ENCODE measurements around the gene AVPI1. TPM values are rescaled to one million over a fixed set of nuclear protein-coding genes. Genes with fewer than 3 reads are reported as not detected.

Gene AVPI1
- total and polyA plus RNA-seq, 2 of the 13 experiments (the other 11 are each of a cell fraction or from before 2014, with no cell fraction given) = 39.8 to 61.2 TPM

- Histone ChIP-seq H3K9me3 (ENCODE audit: low read length) (no peaks in the 10 kb centered on the region), H3K36me3 (replicated peaks in 1 of 2; ENCODE audit: control insufficient read depth in 1 of 2, insufficient read depth in 2 of 2, low read length in 2 of 2) (peaks cover 0 to 7% of the 10 kb centered on the region in 2 experiments; a peak in 2 of 5 replicates), H3K4me1 (ENCODE audit: insufficient read depth, low read length) (peaks cover 59% of the 10 kb centered on the region), H4K20me1 (ENCODE audit: insufficient read depth, low read length) (peaks cover 20% of the 10 kb centered on the region), H2AFZ (ENCODE audit: low read length) (no peak overlapping the region), H3K27me3 (ENCODE audit: control insufficient read depth in 1 of 2, insufficient read depth in 2 of 2, low read length in 2 of 2) (no peaks in the 10 kb centered on the region; a peak in 1 of 5 replicates), H3K4me2 (ENCODE audit: low read depth, low read length) (peak overlapping the region; percentile 93), H3K4me3 (replicated peaks in 1 of 3; ENCODE audit: insufficient read depth in 1 of 3, low read depth in 2 of 3, low read length in 3 of 3) (peak overlapping the region; percentile 91 to 97 (median 95)), H3K9ac (ENCODE audit: insufficient read depth, low read depth, low read length) (peak overlapping the region; percentile 96), H3K79me2 (ENCODE audit: insufficient read depth, low read length) (peaks cover 55% of the 10 kb centered on the region), H3K27ac (ENCODE audit: extremely low read length, insufficient read depth, low read length) (peak overlapping the region; percentile 92)
- FAIRE-seq = no peak
- no CpG with 5 or more reads among the region's 2 CpGs for whole genome bisulfite sequencing (ENCODE audit: low lambda C conversion rate)
- BruUV-seq (replicated peaks) = TSS peak; percentile 45
- ATAC-seq = peak; percentile 55
- in situ Hi-C loops (cut with HindIII; ENCODE audit: extremely low pct_ligation_motif_present, low pct_unique_long_range_greater_than_20kb) = no loop called here
- CTCF ChIA-PET (ENCODE audit: low intra/inter-chr PET ratio, low total read pairs) = interaction anchor here (2.1 kb wide), 1 partner anchor 16 kb away, joined by 6 read pairs; no protein-coding TSS in a partner anchor
- POLR2A ChIA-PET = interaction anchor here (1.1 to 4.3 kb wide), 3 partner anchors 20 to 51 kb away, joined by 3 to 25 read pairs (median 14); partner anchors contain the start of gene ZFYVE27
- DNase-seq (ENCODE audit: low spot score) = peak; percentile 87
- intact Hi-C loops (cut with micrococcal nuclease; ENCODE audit: unreplicated experiment) = loop anchor here (1.0 kb wide), 1 partner anchor 16 kb away; no protein-coding TSS in a partner anchor
- no peak for TF ChIP-seq SRY (CRISPR knock-in tag; IDR thresholded peaks at IDR 0.05)
- peak; percentile 68; the same call in 1 of the 2 replicates for TF ChIP-seq PHF21A (CRISPR knock-in tag; IDR thresholded peaks at IDR 0.05)
- no peak for TF ChIP-seq ADNP (CRISPR knock-in tag; IDR thresholded peaks at IDR 0.05)
- TF ChIP-seq GMEB2 (CRISPR knock-in tag; IDR thresholded peaks at IDR 0.05; ENCODE audit: low read depth) = no peak
- TF ChIP-seq ZBTB3 (CRISPR knock-in tag; IDR thresholded peaks at IDR 0.05; ENCODE audit: borderline replicate concordance, low read depth) = 0 out of 2 replicates have a peak, but pooled peaks have one; percentile 43
- no peak for TF ChIP-seq TEF (CRISPR knock-in tag; IDR thresholded peaks at IDR 0.05)
- TF ChIP-seq TAF1 (CRISPR knock-in tag; IDR thresholded peaks at IDR 0.05) = peak; percentile 40; the same call in 1 of the 2 replicates
- TF ChIP-seq CENPX (CRISPR knock-in tag; IDR thresholded peaks at IDR 0.05) = no peak
- no peak for TF ChIP-seq ZNF205 (CRISPR knock-in tag; IDR thresholded peaks at IDR 0.05)
- TF ChIP-seq ZNF772 (CRISPR knock-in tag; IDR thresholded peaks at IDR 0.05) = 0 out of 2 replicates have a peak, but pooled peaks have one; percentile 38
- no peak for TF ChIP-seq ZNF598 (CRISPR knock-in tag; IDR thresholded peaks at IDR 0.05; ENCODE audit: borderline replicate concordance)
- peak; percentile 79 for TF ChIP-seq ZFY (CRISPR knock-in tag; IDR thresholded peaks at IDR 0.05)
- TF ChIP-seq FOXK2 (IDR thresholded peaks at IDR 0.05) = no peak
- TF ChIP-seq ZNF230 (CRISPR knock-in tag; IDR thresholded peaks at IDR 0.05) = 0 out of 2 replicates have a peak, but pooled peaks have one; percentile 70
- 0 out of 2 replicates have a peak, but pooled peaks have one; percentile 52 for TF ChIP-seq ZNF691 (CRISPR knock-in tag; IDR thresholded peaks at IDR 0.05; ENCODE audit: borderline replicate concordance, low read depth)
- no peak for TF ChIP-seq THAP9 (CRISPR knock-in tag; IDR thresholded peaks at IDR 0.05; ENCODE audit: borderline replicate concordance)
- peak; percentile 34; the same call in 1 of the 2 replicates for TF ChIP-seq SAP130 (CRISPR knock-in tag; IDR thresholded peaks at IDR 0.05; ENCODE audit: low read depth)
These were observed 1.6 kb downstream of the AVPI1 start for GRCh38 chr10:97685395-97685958.

Data from HepG2 (cell line).